ENCODE data around the gene SHB.

Gene SHB

GRCh38 chr9:38039907-38040682 is 28.9 kb downstream of the SHB start:
- DNase-seq, result no peak

DNA sequence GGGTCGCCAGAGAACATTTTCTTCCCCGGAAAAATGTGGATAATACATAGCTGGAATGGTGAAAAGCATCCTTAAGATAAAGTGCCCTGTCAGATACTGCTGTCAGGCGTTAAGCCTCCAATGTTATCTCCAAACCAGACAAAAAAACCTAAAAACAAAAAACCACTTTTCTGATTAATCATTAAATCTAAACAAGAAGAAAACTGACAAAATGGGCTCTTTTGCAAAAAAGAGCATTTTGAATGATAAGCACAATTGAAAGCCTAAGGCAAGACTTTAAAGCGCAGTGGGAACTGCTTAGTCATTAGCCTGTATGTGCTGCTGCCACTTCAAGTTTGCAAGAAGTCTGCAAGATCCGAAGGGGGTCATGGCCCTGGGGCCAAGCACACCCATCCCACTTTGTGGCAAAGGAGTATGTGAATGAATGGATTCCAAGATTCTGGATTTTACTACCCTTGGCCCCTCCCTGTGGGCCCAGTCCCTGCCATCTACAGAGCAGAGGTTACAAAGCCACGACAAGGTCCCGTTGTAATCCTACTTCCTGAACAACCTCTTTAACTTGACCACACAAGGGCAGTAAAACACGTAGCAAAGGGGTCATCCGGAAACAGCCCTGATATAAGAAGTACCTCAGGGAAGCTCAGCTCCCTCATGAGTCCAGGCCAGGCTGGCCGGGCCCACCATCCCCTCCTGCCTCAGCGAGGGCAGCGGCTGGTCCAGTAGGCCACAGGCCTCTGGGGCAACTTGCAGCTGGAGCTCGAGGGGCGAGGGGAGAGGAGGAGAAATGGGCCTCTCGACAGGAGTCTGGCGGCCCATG is 29.7 kb downstream of the SHB start:
- no peak for DNase-seq

DNA sequence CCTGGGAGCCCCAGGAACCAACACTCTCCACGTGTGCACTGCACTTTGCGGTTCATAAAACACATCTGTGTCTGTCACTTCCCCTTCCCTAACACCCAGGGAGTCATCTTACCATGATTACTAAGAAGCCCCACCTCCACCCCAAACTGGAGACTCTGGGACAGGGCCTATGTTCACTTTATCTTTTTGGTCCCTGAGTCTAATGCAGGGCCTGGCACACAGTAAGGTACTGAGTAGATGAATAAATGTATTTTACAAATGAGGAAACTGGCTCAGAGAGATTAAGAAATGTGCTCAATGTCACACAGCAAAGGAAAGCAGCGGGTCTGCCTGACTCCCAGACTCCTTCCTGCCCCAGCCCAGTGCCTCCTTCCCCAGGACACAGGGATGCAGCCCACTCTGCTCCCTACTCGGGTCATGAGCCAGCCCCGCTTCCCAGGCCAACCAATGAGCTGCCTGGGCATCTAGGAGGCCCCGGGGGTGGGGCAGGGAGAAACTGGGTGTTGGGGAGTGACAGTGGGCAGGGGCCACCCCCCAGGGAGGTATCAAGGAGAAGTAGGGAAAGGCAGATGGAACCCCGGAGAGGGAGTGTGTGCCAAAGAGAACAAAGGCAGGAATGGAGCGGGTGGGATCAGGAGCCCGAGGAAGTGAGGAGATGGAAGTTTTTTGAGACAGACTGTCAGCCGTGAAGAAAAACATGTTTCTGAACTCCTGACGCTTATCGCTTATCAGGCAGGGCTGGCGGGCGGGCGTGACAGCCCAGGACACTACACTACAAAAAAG is 30.5 kb downstream of the SHB start:
- DNase-seq, result no peak

DNA sequence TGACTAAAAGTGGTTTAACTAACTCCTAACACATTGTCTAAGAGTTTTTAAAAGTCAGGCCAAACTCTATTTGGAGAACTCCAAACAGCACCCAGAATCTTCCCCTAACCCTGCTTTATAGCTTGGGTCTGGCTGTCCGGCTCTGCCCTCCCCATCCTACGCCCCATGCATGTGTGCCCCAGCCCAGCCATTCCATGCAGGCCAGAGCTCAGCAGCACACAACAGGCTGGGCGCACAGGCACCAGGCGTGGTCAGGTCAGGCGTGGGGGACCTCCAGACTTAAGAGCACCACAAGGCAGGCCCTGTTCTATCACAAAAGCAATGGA is 31.1 kb downstream of the SHB start:
- no peak for DNase-seq

GRCh38 chr9:38036359-38037084 is 32.5 kb downstream of the SHB start:
- no peak for DNase-seq

DNA sequence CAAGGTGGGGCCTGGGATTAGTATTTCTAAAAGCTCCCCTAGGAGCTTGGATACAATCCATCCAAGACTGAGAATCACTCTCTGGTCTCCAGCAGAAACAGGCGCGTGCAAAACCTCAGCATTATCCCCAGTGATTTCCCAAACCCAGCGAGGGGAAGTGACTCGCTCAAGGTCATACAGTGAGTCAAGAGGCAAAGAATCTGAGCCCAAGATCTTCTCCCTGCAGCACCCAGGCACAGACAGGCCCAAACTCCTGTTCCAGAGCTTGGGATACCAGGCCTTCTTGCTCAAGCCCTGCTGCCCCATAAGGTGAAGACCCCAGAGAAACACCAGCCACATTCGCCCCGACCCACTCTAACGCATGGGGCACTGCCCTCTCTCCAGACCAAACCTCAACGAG is 33.2 kb downstream of the SHB start:
- DNase-seq, result peak; percentile 52

DNA sequence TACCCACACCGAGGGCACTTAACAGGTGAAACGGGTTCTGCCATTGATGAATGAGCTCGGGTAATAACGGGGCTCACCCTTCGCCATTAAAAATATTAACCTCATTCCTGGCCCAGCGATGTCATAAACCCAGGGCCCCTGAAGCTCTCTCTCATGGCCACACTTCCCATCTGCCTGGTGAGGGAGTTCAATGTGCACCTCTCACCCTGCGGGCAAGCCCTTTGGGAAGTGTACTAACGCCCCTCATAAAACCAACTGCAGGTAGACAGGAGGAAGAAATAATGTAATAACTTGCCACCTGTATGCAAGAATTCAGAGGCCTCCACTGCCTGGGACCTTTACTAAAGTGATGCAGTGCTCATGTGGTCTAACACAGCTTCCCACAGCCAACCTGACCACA is 35.1 kb downstream of the SHB start:
- DNase-seq, result no peak

DNA sequence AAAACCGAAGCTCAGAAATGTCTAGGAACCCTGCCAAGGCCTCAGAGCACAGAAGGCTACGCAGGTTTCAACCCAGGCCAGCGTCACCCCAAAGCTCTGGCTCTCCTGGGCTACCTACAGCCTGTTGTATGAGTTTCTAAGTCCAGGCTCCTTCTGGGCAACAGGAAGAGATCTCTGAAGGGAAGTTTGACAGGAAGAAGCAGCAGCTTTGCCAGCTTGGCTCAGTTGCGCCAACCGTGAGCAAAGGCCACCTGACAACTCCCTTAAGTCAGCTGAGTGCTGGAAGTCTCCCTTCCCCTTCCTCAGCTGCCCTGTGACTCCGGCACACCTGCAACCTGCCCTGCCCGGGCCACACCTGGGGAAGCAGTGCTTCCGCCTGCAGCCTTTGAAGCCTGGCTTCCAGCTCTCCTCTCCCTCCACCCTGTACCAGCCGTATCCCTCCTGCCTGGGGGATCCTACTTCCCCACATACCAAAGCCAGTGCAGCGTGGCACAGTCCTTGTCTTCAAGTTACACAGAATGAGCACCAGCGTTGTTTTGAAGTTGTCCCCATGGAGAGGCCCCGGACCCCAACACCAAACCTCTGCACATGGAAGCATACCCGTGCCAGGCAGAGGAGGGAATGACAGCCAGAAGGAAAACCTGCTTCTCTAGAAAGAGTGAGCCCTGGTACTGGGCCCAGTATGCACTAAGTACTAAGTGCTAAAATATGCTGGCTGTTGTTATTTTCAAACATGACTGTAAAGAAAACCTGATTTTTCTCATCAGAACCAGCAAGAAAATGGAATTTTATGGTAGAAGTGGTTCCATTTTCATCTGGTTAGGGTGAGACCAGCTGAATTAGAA is 36.5 kb downstream of the SHB start:
- no peak for DNase-seq

DNA sequence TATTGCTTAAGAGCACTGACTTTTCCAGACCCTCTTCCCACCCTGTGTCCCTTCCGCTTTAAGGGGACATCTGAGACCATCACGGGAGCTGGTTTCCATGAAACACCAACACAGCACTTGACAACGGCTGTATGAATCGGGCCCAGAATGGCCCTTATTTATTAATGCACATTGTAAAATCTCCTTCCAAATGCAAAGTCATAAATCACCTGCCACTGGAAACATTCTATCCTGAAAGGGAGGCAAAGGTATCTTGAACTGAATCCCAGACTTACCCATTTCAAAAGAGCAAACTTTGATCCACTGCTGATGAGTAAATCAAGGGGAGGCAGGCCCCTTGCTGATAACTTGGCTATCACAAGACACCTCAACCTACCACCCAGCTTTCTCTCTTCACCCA is 37.4 kb downstream of the SHB start:
- DNase-seq, result no peak

GRCh38 chr9:38030658-38031057 is 38.4 kb downstream of the SHB start:
- no peak for DNase-seq

- DNase-seq, result no peak
Observed at GRCh38 chr9:38029915-38030638, 39.0 kb downstream of the SHB start.

DNA sequence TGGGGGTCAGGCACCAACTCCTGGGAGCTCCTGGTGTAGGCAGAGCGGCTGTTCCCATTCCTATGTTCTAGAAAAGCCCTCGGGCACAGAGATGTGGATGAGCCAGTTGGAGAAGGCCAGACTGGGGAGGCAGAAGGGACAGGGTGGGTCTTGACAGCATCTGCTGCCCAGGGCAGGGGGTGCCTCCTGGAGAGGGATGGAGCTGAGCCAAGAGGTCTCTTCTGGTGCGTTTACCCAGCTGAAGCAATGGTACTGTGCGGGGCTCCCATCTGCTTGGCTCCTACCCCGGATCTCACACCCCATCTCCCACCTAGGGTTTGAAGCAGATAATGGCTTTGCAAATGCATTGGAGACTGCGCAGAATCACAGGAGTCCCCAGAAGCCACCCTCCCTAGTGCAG is 41.3 kb downstream of the SHB start:
- no peak for DNase-seq

- DNase-seq, result no peak
Observed at GRCh38 chr9:38026840-38027527, 42.0 kb downstream of the SHB start.

- DNase-seq, result peak; percentile 54
Observed at GRCh38 chr9:38026021-38026809, 42.8 kb downstream of the SHB start.

DNA sequence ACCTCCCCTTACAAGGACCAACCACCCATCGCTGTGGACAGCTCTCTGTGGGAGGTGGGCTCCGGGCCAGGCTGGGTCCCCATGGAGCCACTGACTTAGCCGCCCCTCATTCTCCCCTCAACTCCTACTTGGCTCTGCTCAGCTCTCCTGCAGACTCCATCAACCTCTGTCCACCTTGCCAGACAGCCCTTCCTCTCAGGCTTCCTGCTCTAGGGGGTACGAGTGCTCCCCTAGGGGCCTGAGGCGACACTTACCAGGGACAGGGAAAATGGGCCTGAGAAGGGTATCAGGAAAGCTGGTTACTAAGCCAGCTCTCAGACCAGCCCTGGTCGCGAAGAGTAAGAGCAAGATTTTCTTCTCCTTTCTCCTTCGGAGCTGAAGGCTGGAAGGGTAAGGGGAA is 43.9 kb downstream of the SHB start:
- DNase-seq, result no peak

DNA sequence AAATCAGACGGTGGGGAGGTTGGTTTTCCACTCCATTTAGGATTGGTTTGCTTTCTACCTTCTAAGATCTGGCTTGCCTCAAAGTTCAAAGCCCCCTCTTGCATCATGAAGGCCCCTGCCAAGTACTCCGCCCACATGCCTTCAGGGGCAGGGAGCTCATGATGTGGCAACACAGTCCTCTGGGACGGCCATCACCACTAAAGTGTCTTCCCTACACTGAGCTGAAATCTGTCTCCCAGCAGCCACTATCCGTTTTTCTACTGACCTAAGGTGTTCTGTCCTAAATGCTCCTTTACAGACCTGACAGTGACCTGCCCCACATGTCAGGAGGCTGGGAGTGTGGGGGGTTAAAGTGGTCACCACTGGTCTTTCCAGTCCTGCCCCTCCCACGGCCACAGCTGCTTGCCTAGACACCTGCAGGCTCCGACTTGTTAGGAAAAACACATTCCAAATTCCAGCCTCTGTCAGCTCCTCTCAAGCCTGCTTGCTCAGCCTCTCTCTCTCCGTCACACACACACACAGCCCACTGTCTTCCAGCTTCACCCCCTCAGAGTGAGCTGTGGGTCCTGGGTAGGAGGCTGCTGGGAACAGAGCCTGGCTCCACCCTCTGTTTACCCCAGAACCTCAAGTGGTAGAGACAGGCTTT is 44.9 kb downstream of the SHB start:
- DNase-seq, result no peak

GRCh38 chr9:38023661-38024035 is 45.4 kb downstream of the SHB start:
- no peak for DNase-seq

DNA sequence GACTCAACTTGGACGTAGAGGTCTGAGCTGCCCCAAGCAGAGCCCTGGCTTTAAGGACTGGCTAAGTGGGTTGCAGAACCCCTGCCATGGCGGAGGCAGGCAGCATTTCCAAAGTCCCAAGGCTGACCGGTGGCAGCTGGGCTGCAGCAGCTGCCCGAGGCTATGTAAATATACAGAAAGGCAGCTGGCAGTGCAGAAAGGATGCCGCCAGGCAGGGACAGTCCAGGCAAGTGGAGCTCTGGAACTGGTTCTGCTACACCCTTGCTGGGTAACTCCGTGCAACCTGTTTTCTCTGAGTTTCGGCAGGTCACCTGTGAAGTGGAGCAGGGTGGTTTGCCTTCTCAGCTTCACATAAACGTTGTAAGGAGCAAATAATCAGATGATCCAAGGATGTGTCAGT is 46.0 kb downstream of the SHB start:
- no peak for DNase-seq

GRCh38 chr9:38022203-38022895 is 46.7 kb downstream of the SHB start:
- DNase-seq, result no peak

Data from 8988T (cell line).